Measurements from ENCODE around the gene MESP2.
A peak's percentile ranks its signal among the peaks of the same experiment; 100 is the strongest.

The MESP2 gene

DNA sequence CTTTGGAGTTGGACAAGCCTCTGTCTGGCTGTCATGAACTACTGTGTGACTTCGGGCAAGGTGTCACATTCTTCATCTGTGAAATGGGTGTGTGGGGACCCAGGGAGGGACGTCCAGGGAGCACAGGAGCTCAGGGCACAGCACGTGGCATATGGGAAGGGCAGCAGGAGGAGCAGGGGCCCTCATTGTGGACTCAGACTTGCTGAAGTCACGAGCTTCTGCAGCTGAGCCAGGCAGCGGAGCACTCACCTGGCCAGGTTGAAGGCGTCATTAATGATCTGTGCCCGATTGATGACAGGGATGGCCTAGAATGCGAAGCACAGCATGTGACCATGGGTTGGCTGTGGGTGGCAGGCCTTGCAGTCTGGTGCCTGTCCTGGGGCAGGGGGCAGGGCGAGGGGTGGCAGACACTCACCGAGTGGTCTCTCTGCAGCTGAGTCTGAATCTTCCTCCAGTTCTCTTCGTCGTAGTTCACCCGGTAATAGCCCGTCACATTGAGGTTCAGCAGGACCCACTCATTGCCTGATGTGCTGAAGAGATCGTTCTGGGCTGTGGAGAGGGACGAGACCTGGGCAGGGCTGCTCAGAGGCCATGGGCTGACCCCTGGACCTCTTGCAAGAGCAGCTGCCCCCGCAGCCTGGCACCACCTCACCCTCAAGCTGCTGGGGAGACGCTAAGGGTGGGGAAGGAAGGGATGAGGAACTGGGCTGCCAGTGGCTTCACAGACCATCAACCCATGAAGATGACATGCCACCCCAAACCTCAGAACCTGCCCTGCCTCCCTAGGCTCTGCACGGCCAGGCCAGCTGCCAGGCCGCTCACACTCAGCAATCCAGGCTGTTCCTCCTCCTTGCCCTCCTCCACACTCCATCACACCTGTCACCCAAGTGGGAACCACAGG is 23.1 kb downstream of the MESP2 start:
- Mint-ChIP-seq H3K9me3 (no peaks in the 10 kb centered on the region), H3K27ac (no peak overlapping the region), H3K36me3 (no peaks in the 10 kb centered on the region), H3K4me1 (peaks cover 11% of the 10 kb centered on the region), H3K4me3 (no peak overlapping the region), H3K27me3 (peaks cover 28% of the 10 kb centered on the region)
- peak; percentile 44 for ATAC-seq

DNA sequence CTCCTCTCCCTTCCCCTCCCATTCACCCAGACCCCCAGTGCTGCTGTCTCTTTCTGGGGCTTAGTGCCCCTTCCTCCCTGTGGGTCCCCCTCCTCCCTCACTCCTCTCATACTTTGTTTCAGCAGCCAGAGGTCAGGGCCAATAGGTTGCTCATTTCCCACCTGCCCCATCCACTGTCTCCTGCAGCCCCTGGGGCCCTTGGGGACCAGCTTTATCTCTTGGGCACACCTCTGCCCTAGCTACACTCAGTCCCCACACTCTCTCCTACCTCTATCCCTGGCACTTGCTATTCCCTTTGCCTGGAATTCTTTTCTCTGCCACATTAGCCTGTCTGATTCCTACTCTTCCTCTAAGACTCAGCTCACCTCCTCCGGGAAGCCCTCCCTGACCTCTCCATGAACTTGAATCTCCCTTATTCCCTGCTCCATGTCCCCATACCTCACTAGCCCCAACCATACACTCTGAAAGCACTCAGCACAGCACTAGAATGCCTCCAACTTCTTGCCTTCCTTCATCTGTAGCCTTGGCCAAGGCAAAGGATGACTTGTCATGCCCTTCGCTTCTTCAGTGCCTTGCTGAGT is 23.9 kb downstream of the MESP2 start:
- Mint-ChIP-seq H3K36me3 (no peaks in the 10 kb centered on the region), H3K9me3 (no peaks in the 10 kb centered on the region), H3K27ac (no peak overlapping the region)

DNA sequence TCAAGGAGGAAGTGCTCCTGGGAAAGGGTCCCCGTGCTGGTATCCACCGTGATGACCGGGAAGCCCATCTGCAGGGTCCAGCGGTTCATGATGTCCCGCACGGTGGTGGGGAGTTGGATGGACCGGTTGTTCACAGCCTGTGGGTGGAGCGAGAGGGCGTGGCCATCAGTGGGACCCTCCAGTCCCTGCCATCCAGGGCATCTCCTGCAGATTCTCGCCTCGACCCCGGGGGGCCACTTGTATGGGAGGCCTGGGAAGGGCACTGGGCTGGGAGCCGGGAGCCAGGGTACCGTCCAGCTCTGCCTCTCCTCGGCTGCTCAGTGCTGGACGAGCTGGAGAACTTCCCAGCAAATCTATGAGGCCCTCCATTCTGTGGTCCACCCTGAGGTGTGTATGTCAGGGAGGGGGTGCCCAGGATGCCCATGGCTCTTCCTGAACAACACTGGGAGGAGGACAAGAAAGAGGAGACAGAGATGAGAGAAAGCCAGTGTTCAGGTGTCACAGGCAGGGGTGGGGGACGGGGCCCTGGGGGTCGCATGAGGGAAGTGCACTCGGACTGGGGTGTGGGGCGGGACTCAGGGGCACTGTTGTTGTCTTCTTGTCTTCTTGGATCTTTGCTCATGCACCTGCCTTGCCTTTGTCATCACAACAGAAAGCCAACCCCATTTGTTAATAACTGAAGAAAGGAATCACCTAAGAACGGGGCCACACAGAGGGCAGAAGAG is 25.5 kb downstream of the MESP2 start:
- Mint-ChIP-seq H3K27me3 (peaks cover 38% of the 10 kb centered on the region), H3K27ac (no peak overlapping the region), H3K9me3 (no peaks in the 10 kb centered on the region), H3K4me1 (peaks cover 11% of the 10 kb centered on the region), H3K36me3 (no peaks in the 10 kb centered on the region), H3K4me3 (no peak overlapping the region)
- ATAC-seq, result no peak

More for the DNA sequence above, 23.9 kb downstream of the MESP2 start:
- Mint-ChIP-seq H3K4me3 (no peak overlapping the region), H3K4me1 (peaks cover 11% of the 10 kb centered on the region), H3K27me3 (peaks cover 36% of the 10 kb centered on the region)
- ATAC-seq, result no peak

DNA sequence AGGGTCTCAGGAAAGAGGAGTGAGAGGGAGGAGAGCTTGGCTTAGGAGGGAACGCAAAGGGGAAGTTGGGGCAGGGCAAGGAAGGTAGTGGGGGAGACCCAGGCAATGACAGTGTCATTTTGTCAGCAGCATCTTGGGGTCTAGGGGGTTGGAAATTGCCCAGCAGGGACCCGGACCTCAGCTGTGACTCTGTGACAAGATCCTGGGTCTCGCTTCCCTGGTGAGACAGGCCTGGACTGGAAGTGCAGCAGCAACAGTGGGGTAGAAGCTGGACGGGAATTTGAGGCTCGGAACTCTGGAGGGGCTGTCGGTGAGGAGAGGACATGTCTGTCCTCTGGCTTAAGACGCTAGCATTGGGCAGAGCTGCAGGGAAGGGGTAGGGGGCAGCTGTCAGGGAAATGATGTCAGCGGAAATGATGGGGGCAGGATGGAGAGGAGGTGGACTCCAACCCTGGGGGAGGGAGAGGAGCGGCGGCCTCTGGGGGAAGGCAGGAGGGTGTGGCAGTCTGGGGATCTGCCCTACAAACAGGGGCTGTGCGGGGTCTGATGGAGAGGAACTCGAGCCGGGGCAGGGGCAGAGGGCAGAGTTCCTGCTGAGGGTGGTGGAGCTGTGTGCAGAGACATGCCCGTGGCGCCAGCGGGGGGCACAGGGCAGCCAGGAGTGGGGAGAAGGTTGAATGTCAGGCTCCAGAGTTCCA is 26.2 kb downstream of the MESP2 start:
- Mint-ChIP-seq H3K4me3 (no peak overlapping the region), H3K4me1 (peaks cover 11% of the 10 kb centered on the region), H3K9me3 (no peaks in the 10 kb centered on the region), H3K27ac (no peak overlapping the region), H3K27me3 (peaks cover 38% of the 10 kb centered on the region), H3K36me3 (no peaks in the 10 kb centered on the region)
- no peak for ATAC-seq

DNA sequence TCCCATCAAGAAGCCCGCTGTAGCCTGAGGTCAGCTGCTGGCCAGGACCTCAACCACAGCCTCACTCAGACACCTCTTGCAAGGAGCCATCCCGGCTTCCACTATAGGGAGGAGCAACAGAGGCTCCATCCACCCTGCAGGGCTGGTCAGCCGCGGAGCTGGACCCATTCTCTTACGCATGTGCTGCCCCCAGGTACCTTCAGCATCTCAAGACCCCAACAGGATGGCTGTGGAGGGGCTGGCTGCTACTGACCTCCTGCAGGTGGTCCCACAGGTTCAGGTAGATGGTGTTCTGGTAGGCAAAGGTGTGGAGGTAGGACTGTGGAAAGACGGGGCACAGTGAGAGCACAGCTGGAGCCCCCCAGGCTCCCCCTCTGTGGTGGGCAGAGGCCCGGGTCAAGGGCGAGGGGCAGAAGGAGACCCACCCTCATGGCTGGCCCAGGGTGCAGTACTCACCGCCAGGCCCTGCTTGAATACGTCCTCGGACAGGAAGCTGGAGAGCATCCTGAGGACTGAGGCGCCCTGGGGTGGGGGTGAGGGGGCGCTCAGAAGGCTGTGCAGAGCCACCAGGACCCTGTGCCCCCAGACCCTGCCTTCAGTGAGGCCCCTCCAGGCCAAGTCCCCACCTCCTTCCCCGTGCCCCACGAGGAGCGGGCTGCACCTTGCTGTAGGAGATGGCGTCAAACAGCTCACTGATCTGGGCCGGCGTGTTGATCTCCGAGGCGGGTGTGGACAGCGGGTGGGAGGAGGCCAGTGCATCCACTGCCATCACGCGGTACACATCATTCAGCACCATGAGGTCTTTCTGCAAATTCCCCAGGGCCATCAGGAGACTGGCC is 27.1 kb downstream of the MESP2 start:
- Mint-ChIP-seq H3K4me3 (no peak overlapping the region), H3K4me1 (peaks cover 11% of the 10 kb centered on the region), H3K27ac (no peak overlapping the region), H3K36me3 (no peaks in the 10 kb centered on the region), H3K27me3 (peaks cover 38% of the 10 kb centered on the region), H3K9me3 (no peaks in the 10 kb centered on the region)
- ATAC-seq, result no peak

DNA sequence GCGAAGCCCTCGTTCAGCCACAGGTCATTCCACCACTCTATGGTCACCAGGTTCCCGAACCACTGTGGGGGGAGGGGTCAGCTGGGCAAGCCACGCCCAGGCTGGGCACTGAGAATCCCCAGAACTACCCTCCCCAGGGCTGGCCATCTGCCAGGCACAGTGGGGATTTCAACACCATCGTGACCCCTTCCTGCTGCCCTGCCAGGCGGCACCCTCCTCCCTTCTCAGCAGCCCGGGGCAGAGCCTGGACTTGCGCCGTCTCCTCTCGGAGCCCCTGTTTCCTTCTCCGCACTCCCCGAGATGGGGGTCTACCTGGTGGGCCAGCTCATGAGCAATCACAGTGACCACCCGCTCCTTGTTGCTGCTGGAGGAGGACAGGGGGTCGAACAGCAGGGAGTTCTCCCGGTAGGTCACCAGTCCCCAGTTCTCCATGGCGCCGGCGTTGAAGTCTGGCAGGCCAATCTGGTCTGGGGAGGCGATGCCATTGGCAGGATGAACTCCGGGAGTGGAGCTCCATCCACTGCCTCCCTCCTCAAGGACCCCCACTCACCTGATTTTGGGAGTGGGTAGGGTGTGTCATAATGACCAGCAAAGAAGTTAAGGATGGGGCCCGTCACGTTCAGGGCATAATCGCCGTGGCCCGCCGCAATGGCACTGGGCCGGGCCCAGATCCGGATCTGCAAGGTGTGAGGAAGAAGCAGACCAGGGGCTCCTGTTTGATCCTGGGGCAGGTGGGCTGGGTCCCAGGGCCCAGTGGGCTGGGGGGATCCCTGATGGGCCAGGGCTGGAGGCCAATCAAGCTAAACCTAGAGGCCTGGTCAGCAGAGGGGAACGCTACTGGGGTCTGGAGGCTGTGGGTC is 28.0 kb downstream of the MESP2 start:
- Mint-ChIP-seq H3K4me1 (peaks cover 11% of the 10 kb centered on the region), H3K27ac (no peak overlapping the region), H3K36me3 (no peaks in the 10 kb centered on the region), H3K9me3 (no peaks in the 10 kb centered on the region), H3K4me3 (no peak overlapping the region), H3K27me3 (peaks cover 38% of the 10 kb centered on the region)
- no peak for ATAC-seq

DNA sequence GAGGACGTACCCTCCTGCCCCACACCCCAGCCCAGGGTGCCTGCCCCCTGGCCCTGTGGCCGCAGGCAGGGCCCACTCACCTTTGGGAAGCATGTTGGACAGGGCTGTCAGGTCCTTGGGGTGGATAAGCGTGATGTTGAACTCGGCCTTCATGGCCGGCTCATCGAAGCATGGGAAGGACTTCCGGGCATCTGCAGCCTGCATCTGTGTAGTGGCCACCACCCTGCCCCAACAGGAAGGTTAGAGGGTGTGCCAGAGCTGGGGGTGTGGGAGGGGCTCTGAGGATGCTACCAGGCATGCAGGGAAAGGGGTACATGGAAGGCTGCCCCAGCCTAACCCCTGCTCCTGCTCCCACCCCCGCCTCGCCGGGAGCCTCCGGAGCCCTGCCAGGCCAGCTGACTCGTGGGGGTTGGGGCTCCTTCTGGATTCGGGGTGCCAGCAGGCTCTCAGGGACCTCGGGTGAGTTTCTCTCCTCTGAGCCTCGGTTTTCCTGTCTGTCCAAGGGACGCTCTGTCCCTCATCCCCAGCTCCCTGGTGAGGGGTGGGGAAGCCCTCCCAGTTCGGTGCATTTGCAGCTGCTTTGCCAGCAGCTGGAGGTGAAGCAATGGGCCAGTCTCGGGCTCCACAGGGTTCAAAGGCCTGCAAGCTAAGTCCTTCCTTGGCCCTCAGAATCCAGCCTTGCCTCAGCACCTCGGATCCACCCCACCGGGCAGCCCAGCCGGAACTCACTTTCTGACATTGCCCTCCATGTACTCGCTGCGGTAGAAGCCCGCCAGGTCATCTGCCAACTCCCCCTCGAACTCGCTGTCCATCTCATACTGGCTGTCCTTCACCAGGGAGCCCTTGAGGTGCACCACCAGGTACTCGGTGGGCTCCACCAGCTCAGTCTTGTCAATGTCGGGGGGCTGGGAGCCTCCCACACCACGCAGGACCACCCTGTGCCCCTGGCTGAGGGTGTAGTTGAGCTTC is 29.4 kb downstream of the MESP2 start:
- no peaks in the 10 kb centered on the region for H3K4me1 Mint-ChIP-seq
- no peak overlapping the region for H3K27ac Mint-ChIP-seq
- peaks cover 30% of the 10 kb centered on the region for H3K27me3 Mint-ChIP-seq
- no peaks in the 10 kb centered on the region for H3K9me3 Mint-ChIP-seq
- H3K36me3 Mint-ChIP-seq, result no peaks in the 10 kb centered on the region
- no peak overlapping the region for H3K4me3 Mint-ChIP-seq
- no peak for ATAC-seq

DNA sequence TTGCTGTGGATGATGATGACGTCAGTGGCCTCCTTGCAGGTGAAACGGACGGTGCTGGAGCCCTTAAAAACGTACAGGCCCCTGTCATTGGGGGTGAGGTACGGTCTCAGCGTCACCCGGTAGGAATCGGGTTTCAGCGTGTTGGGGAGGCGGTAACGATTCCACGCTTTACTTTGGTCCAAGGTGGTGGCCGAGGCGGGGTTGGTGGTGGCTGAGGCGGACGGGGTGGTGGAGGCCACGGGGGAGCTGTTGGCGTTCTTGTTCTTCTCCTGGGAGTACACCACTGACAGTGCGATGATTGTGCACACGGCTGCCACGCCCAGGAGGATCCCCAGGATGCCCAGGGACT is 30.1 kb downstream of the MESP2 start:
- peaks cover 29% of the 10 kb centered on the region for H3K27me3 Mint-ChIP-seq
- no peaks in the 10 kb centered on the region for H3K4me1 Mint-ChIP-seq
- no peaks in the 10 kb centered on the region for H3K9me3 Mint-ChIP-seq
- H3K36me3 Mint-ChIP-seq, result no peaks in the 10 kb centered on the region
- no peak overlapping the region for H3K4me3 Mint-ChIP-seq
- no peak for ATAC-seq
- no peak overlapping the region for H3K27ac Mint-ChIP-seq

DNA sequence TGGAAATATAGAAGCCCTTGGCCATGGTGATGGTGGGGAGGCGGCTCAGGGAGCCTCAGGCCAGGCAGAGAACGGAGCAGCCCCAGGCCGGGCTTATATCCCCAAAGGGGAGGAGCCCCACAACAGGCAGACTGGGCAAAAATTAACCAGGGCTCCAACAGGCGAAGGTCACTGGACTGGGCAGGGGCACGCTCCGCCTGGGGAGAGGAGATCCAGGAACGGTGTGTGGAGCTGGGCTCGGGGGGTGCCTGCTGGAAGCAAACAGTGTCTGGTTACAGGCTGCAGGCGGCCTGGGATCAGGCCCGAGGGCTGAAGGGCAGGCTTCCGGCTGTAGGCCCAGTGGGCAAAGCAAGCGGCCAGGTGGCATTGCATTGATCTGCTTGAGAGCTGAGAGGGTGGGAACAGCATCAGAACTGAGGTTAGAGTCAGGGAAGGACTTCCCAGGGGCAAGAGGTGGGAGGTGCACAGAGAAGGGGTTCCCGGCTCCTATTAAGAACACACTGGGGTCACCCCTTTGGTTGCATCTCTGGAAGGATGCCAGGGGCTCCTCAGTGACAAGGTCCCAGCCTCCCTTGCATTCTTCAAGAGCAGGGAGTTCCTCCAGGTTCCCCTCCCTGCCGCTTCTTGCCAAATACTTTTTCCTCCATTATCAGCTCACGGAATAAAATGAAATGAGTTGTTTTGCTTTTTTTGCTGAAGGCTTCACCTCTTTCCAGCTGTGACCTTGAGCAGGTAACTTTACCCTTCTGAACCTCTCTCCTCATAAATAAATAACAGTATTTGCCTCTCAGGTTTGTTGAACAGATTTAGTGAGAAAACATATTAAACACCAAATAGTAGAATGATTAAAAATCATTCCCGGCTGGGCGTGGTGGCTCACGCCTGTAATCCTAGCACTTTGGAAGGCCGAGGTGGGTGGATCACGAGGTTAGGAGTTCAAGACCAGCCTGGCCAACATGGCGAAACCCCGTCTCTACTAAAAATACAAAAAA is 30.7 kb downstream of the MESP2 start:
- Mint-ChIP-seq H3K9me3 (no peaks in the 10 kb centered on the region), H3K36me3 (no peaks in the 10 kb centered on the region), H3K4me3 (no peak overlapping the region), H3K4me1 (no peaks in the 10 kb centered on the region), H3K27ac (no peak overlapping the region), H3K27me3 (peaks cover 24% of the 10 kb centered on the region)
- ATAC-seq, result no peak

DNA sequence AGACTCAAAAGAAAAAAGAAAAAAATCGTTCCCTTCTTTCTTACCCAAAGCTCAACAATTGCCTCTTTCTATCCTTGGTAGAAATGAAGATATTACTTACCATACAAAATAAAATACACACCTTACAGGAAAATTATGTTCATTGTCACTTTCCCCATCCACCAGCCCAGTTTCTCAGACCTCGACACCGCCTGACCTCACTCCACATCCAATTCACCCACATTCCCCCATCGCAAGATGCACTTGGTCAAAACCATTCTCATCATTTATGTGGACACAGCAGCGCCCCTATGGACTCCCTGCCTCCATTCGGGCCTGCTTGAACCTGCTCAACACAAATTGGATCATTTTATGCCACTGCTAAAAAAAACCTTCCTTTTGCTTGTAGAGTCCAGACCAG is 31.6 kb downstream of the MESP2 start:
- H3K27ac Mint-ChIP-seq, result no peak overlapping the region
- no peak for ATAC-seq
- H3K9me3 Mint-ChIP-seq, result no peaks in the 10 kb centered on the region
- H3K4me1 Mint-ChIP-seq, result peaks cover 8% of the 10 kb centered on the region
- no peaks in the 10 kb centered on the region for H3K36me3 Mint-ChIP-seq
- H3K4me3 Mint-ChIP-seq, result no peak overlapping the region
- peaks cover 21% of the 10 kb centered on the region for H3K27me3 Mint-ChIP-seq

DNA sequence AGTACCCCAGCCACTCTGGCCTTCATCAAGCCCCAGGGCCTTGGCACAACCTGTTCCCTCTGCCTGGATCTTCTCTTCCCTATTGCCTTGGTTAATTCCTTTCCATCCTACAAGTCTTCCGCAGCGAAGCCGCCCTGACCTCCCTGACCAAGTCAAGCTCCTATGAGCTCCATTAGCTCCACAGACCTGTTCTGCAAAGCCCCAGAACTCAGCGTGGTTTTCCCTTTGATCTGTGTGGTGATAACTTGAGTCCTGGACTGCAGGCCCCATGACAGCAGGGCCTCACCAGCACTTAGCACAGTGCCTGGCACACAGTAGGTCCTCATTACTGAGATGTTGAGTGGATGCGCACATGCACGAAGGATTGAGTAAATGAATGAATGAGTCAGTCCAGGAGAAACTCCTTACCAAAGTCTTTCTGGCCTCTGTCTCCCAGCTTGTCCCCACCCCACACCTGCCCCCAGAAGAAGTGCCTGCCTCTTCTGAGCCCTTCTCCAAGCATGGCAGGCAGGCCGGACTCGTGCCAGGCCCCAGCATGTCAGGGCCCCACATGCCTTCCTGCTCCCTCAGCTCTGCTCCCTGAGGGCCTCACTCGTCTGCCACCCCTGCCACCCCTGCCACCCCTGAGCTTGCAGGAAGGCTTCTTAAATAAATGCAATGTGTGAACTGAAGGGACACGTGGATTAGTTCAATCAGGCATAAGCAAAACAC is 32.2 kb downstream of the MESP2 start:
- no peak for ATAC-seq
- no peaks in the 10 kb centered on the region for H3K36me3 Mint-ChIP-seq
- H3K4me1 Mint-ChIP-seq, result peaks cover 8% of the 10 kb centered on the region
- H3K27me3 Mint-ChIP-seq, result peaks cover 22% of the 10 kb centered on the region
- no peak overlapping the region for H3K27ac Mint-ChIP-seq
- H3K4me3 Mint-ChIP-seq, result no peak overlapping the region
- no peaks in the 10 kb centered on the region for H3K9me3 Mint-ChIP-seq

All from stimulated activated memory B cell treated with anti-CD40 and anti-IgM and Interleukin-4, amounts not matched to agents 10 μg/mL and 1 μg/mL and 100 μg/mL, for 72 hours (primary cell).